K562 (cell line): Measurements from ENCODE around the gene AP3B2. TPM values are rescaled to one million over a fixed set of nuclear protein-coding genes. Genes with fewer than 3 reads are reported as not detected.

Experiments
- NCOA2 ChIP-seq, 2 experiments: fragments of 450-650 bp; IDR thresholded peaks; 2 replicates each; pipeline ENCODE4 v1.6.1; 2018; ENCODE audit warnings: mild to moderate bottlenecking in 2 of 2, moderate library complexity in 1 of 2; ENCODE audit not compliant: partially characterized antibody in 2 of 2
- SAFB ChIP-seq: fragments of 200-400 bp; formaldehyde crosslinking; IDR thresholded peaks from 2 replicates; pipeline ENCODE4 v1.6.1; 2017; ENCODE audit warnings: low read depth, low read length, borderline replicate concordance
- SRSF7 ChIP-seq: fragments of 200-400 bp; formaldehyde crosslinking; optimal IDR thresholded peaks from 2 replicates; pipeline ENCODE3; 2017; ENCODE audit warnings: mild to moderate bottlenecking, low read depth, low read length
- SRSF9 ChIP-seq: fragments of 200-400 bp; formaldehyde crosslinking; IDR thresholded peaks from 2 replicates; pipeline ENCODE4 v1.6.1; 2017; ENCODE audit warnings: low read depth, low read length, borderline replicate concordance
- XRCC3 ChIP-seq: fragments of 450-650 bp; IDR thresholded peaks from 2 replicates; pipeline ENCODE4 v1.6.1; 2017; ENCODE audit warnings: mild to moderate bottlenecking, moderate library complexity
- ZFP30 ChIP-seq: fragments of 250-450 bp; sonication (Bioruptor Pico); IDR thresholded peaks from 2 replicates; pipeline ENCODE4 v1.8.0; 2022; ENCODE audit warnings: moderate library complexity, mild to moderate bottlenecking, inconsistent platforms, borderline replicate concordance
- polyA plus RNA-seq, 8 experiments: library from polyadenylated mRNA; depleted of rRNA in 4 of 8; stranded (reverse) in 5 of 8; unstranded in 3 of 8; fragments of >200 nt; fragmentation: Nextera tagmentation in 2 of 8; fragmentation: Illumina TruSeq in 1 of 8; extraction: Ambion mirVana in 2 of 8; extraction: Trizol in 1 of 8; gene quantifications; 2 replicates each; pipeline versions ENCODE4 v1.2.1 to v1.2.3, GENCODE V29; 2011 to 2014; ENCODE audit warnings: inconsistent platforms in 1 of 8, missing spikeins in 1 of 8
- total RNA-seq, 7 experiments: library from RNA; depleted of rRNA in 6 of 7; stranded (reverse); fragments of >200 nt in 6 of 7; fragmentation: Illumina TruSeq in 2 of 7; extraction: Trizol in 2 of 7; gene quantifications; 2 replicates each; pipeline versions ENCODE4 v1.2.1 to v1.2.3, GENCODE V29; 2011 to 2021; ENCODE audit warnings: low replicate concordance in 1 of 7
- TF ChIP-seq, protein P1 (sequence below), 2 experiments: fragments of 200-800 bp in 1 of 2; sonication (Bioruptor generic) in 1 of 2; sonication (generic) in 1 of 2; formaldehyde crosslinking in 1 of 2; IDR thresholded peaks in 1 of 2; conservative IDR thresholded peaks in 1 of 2; 2 replicates each; pipeline versions ENCODE4 v1.5.0 to v1.6.1; 2016 to 2020; ENCODE audit warnings: missing compliant biosample characterization in 1 of 2, missing genetic modification characterization in 1 of 2, missing genetic modification reagents in 1 of 2
- TF ChIP-seq, protein P2 (sequence below): fragments of 250-450 bp; sonication (Bioruptor Pico); IDR thresholded peaks from 2 replicates; pipeline ENCODE4 v1.8.0; 2021; ENCODE audit warnings: borderline replicate concordance, mild to moderate bottlenecking, moderate library complexity; ENCODE audit not compliant: poor library complexity, severe bottlenecking
- TF ChIP-seq, protein P3 (sequence below), 2 experiments: fragments of 450-650 bp in 1 of 2; sonication (generic) in 1 of 2; formaldehyde crosslinking in 1 of 2; IDR thresholded peaks; 2 replicates each; pipeline versions ENCODE4 v1.7.1 to v1.9.0; 2016 to 2022; ENCODE audit warnings: inconsistent platforms in 1 of 2, mild to moderate bottlenecking in 1 of 2, missing genetic modification reagents in 1 of 2
- TF ChIP-seq, protein P4 (sequence below), 3 experiments: fragments of 200-800 bp in 1 of 3; sonication (Bioruptor generic) in 1 of 3; sonication (generic) in 1 of 3; formaldehyde crosslinking in 1 of 3; IDR thresholded peaks; 2 replicates each; pipeline versions ENCODE4 v1.6.1 to v1.8.0; 2016 to 2022; ENCODE audit warnings: mild to moderate bottlenecking in 2 of 3, missing compliant biosample characterization in 2 of 3, missing genetic modification characterization in 2 of 3, missing genetic modification reagents in 1 of 3
- TF ChIP-seq, protein P5 (sequence below): fragments of 450-650 bp; IDR thresholded peaks from 2 replicates; pipeline ENCODE4 v1.6.1; 2016; ENCODE audit warnings: low read depth, mild to moderate bottlenecking, moderate library complexity

Gene AP3B2
- total and polyA plus RNA-seq, 9 of the 15 experiments (the other 6 are each of a cell fraction or from before 2014, with no cell fraction given), result 0.03 to 0.15 (median 0.10) TPM; not detected in 2

DNA sequence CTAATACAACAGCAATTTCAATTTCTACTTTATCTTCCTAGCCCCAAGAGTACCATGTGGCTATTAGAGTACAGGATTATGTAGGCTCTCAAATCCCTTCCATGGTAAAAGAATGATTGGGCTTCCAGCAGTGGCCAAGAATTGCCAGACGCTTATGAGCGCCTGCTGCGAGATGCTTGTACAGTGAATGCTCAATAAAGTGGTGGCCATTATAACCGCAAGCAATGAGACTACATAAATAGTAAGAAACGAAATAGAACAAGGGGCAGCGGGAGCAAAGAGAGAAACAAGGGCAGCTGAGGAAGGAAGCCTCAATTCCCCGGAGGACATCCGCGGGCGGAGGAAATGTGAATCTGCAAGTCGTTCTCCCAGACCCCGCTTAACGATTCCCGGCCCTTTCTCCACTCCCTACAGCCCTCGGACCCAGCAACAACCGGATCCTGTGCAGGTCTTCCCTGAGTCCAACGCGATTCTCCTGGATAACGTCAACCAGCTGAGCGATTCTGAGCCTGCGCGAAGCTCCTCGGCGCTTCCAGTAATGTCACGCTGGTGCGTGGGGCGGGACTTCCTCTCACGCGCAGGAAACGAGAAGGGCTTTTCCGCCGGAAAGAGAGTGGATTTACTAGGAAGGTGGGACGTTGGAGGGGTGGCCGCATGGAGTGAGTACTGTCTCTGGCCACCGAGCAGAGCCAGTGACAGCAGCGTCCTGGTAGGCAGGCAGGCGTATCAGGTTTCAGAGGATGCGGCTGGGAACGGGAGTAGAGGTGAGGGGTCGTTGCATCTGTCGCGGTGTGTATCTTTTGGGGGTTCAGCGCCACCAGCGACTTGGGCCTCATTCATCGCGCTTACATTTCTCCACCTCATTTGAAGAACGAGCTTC lies 40.5 kb upstream of the AP3B2 start (continued):
- TF ChIP-seq SRSF9 (no peak), NCOA2 (IDR thresholded peaks at IDR 0.05; ENCODE audit: partially characterized antibody in 2 of 2) (no peak), SRSF7 (no peak), XRCC3 (no peak), ZFP30 (CRISPR knock-in tag) (no peak), SAFB (peak; percentile 59; the same call in 1 of the 2 replicates)
- TF ChIP-seq, protein P1, sequence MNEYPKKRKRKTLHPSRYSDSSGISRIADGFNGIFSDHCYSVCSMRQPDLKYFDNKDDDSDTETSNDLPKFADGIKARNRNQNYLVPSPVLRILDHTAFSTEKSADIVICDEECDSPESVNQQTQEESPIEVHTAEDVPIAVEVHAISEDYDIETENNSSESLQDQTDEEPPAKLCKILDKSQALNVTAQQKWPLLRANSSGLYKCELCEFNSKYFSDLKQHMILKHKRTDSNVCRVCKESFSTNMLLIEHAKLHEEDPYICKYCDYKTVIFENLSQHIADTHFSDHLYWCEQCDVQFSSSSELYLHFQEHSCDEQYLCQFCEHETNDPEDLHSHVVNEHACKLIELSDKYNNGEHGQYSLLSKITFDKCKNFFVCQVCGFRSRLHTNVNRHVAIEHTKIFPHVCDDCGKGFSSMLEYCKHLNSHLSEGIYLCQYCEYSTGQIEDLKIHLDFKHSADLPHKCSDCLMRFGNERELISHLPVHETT (CRISPR knock-in tag; conservative IDR thresholded peaks at IDR 0.05 in 1 of 2, IDR thresholded peaks at IDR 0.05 in 1 of 2), result no peak; a peak in 1 of 4 replicates
- TF ChIP-seq, protein P2, sequence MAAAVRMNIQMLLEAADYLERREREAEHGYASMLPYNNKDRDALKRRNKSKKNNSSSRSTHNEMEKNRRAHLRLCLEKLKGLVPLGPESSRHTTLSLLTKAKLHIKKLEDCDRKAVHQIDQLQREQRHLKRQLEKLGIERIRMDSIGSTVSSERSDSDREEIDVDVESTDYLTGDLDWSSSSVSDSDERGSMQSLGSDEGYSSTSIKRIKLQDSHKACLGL (CRISPR knock-in tag), result peak; percentile 63
- TF ChIP-seq, protein P3, sequence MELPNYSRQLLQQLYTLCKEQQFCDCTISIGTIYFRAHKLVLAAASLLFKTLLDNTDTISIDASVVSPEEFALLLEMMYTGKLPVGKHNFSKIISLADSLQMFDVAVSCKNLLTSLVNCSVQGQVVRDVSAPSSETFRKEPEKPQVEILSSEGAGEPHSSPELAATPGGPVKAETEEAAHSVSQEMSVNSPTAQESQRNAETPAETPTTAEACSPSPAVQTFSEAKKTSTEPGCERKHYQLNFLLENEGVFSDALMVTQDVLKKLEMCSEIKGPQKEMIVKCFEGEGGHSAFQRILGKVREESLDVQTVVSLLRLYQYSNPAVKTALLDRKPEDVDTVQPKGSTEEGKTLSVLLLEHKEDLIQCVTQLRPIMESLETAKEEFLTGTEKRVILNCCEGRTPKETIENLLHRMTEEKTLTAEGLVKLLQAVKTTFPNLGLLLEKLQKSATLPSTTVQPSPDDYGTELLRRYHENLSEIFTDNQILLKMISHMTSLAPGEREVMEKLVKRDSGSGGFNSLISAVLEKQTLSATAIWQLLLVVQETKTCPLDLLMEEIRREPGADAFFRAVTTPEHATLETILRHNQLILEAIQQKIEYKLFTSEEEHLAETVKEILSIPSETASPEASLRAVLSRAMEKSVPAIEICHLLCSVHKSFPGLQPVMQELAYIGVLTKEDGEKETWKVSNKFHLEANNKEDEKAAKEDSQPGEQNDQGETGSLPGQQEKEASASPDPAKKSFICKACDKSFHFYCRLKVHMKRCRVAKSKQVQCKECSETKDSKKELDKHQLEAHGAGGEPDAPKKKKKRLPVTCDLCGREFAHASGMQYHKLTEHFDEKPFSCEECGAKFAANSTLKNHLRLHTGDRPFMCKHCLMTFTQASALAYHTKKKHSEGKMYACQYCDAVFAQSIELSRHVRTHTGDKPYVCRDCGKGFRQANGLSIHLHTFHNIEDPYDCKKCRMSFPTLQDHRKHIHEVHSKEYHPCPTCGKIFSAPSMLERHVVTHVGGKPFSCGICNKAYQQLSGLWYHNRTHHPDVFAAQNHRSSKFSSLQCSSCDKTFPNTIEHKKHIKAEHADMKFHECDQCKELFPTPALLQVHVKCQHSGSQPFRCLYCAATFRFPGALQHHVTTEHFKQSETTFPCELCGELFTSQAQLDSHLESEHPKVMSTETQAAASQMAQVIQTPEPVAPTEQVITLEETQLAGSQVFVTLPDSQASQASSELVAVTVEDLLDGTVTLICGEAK (IDR thresholded peaks at IDR 0.05), result peak; percentile 97
- TF ChIP-seq, protein P3 (CRISPR knock-in tag; IDR thresholded peaks at IDR 0.05), result no peak
- TF ChIP-seq, protein P4, sequence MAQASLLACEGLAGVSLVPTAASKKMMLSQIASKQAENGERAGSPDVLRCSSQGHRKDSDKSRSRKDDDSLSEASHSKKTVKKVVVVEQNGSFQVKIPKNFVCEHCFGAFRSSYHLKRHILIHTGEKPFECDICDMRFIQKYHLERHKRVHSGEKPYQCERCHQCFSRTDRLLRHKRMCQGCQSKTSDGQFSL (CRISPR knock-in tag; IDR thresholded peaks at IDR 0.05), result no peak
- TF ChIP-seq, protein P4 (tag; IDR thresholded peaks at IDR 0.05), result no peak
- TF ChIP-seq, protein P5, sequence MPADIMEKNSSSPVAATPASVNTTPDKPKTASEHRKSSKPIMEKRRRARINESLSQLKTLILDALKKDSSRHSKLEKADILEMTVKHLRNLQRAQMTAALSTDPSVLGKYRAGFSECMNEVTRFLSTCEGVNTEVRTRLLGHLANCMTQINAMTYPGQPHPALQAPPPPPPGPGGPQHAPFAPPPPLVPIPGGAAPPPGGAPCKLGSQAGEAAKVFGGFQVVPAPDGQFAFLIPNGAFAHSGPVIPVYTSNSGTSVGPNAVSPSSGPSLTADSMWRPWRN, result no peak
